Panc1 (cell line): ENCODE results near the gene MIPEP. TPM values are rescaled to one million over a fixed set of nuclear protein-coding genes. Genes with fewer than 3 reads are reported as not detected.

Experiments
- ATAC-seq: fragments of 200-7000 bp; cut with Tn5 transposase; 2 replicates; pipeline ENCODE4 v1.9.1; 2020; ENCODE audit warnings: mild to moderate bottlenecking, moderate library complexity
- BruUV-seq: library from RNA; stranded (reverse); fragments of 400-500 nt; replicated peaks from 2 replicates; lab custom pipeline; 2021; lab: Mats Ljungman, UMichigan
- CTCF ChIA-PET: fragments of 300-600 bp; sonication (Branson Sonifier 250); formaldehyde crosslinking; loops from one replicate; lab custom pipeline; 2022; ENCODE audit warnings: antibody characterized with exemption; lab: Charles Lee
- POLR2A ChIA-PET: fragments of 300-600 bp; sonication (Branson Sonifier 250); formaldehyde crosslinking; loops from one replicate; lab custom pipeline; 2022; ENCODE audit warnings: antibody characterized with exemption; lab: Charles Lee
- DNase-seq: peaks from one replicate; pipeline ENCODE4 v3.0.0-alpha.2; 2010; ENCODE audit warnings: low read depth, low spot score
- H3K27ac ChIP-seq: 2 replicates; pipeline ENCODE4 v1.5.1; 2011; ENCODE audit warnings: mild to moderate bottlenecking, low read length, inconsistent platforms
- H3K27me3 ChIP-seq: fragments of 200-500 bp; sonication (Bioruptor generic); 2 replicates; pipeline ENCODE4 v1.6.0; 2014; ENCODE audit warnings: low read length, inconsistent platforms; ENCODE audit not compliant: control insufficient read depth, insufficient read depth
- H3K36me3 ChIP-seq: fragments of 200-500 bp; sonication (Bioruptor generic); 2 replicates; pipeline ENCODE4 v1.5.1; 2014; ENCODE audit warnings: inconsistent platforms, mild to moderate bottlenecking, low read length, moderate library complexity; ENCODE audit not compliant: control insufficient read depth, insufficient read depth
- H3K4me1 ChIP-seq: 2 replicates; pipeline ENCODE4 v1.5.1; 2011; ENCODE audit warnings: inconsistent platforms, mild to moderate bottlenecking, low read length, moderate library complexity; ENCODE audit not compliant: control insufficient read depth, insufficient read depth
- H3K4me3 ChIP-seq, 2 experiments: 2 replicates each; pipeline ENCODE4 v1.5.1; 2011 to 2012; ENCODE audit warnings: low read depth in 2 of 2, low read length in 2 of 2, mild to moderate bottlenecking in 2 of 2, inconsistent platforms in 1 of 2, moderate library complexity in 1 of 2
- H3K9me3 ChIP-seq: fragments of 200-500 bp; sonication (Bioruptor generic); 2 replicates; pipeline ENCODE4 v1.5.1; 2014; ENCODE audit warnings: low read depth, mild to moderate bottlenecking, inconsistent platforms, low read length, moderate library complexity; ENCODE audit not compliant: control insufficient read depth, insufficient read depth
- CTCF ChIP-seq: fragments of 450-650 bp; IDR thresholded peaks from 2 replicates; pipeline ENCODE4 v1.5.1; 2017; ENCODE audit warnings: mild to moderate bottlenecking
- POLR2AphosphoS5 ChIP-seq: IDR thresholded peaks from 2 replicates; pipeline ENCODE4 v1.6.1; 2012; ENCODE audit warnings: mild to moderate bottlenecking, low read depth, low read length, moderate library complexity
- REST ChIP-seq, 2 experiments: IDR thresholded peaks; 2 replicates each; pipeline ENCODE4 v1.6.1; 2011 to 2012; ENCODE audit warnings: low read depth in 2 of 2, control low read depth in 1 of 2, low read length in 1 of 2, mild to moderate bottlenecking in 1 of 2, moderate library complexity in 1 of 2; ENCODE audit not compliant: insufficient read depth in 1 of 2
- SIN3A ChIP-seq: IDR thresholded peaks from 2 replicates; pipeline ENCODE4 v1.6.1; 2012; ENCODE audit warnings: low read depth, mild to moderate bottlenecking, low read length, moderate library complexity, borderline replicate concordance; ENCODE audit not compliant: insufficient read depth
- TCF7L2 ChIP-seq: IDR thresholded peaks from 2 replicates; pipeline ENCODE4 v1.6.1; 2011; ENCODE audit warnings: mild to moderate bottlenecking, low read depth, low read length, inconsistent platforms
- in situ Hi-C: cut with HindIII; loops from 2 replicates; pipeline ENCODE4 v1.10.0; 2016; ENCODE audit warnings: low sequenced_read_pairs, low pct_unique_long_range_greater_than_20kb
- intact Hi-C: fragments of 100-400 bp; cut with micrococcal nuclease; formaldehyde crosslinking; loops from one replicate; pipeline ENCODE4 v1.10.0; 2022; ENCODE audit not compliant: unreplicated experiment
- total RNA-seq: library from RNA; stranded (reverse); gene quantifications from one replicate; pipeline ENCODE4 v1.2.1, GENCODE V29; 2021; ENCODE audit not compliant: unreplicated experiment

The MIPEP gene
- total RNA-seq, 1 experiment from 2014 or later: 13.8 TPM

- in situ Hi-C loops: no loop called here
- Histone ChIP-seq H3K36me3 (no peaks in the 10 kb centered on the region), H3K9me3 (no peaks in the 10 kb centered on the region), H3K4me3 (no peak overlapping the region), H3K27ac (no peak overlapping the region), H3K4me1 (no peaks in the 10 kb centered on the region), H3K27me3 (no peaks in the 10 kb centered on the region)
- ATAC-seq (no peak), DNase-seq (no peak)
- POLR2A ChIA-PET: no interaction called here
- no TSS peak for BruUV-seq
- TF ChIP-seq SIN3A: no peak
- no peak for TF ChIP-seq POLR2AphosphoS5
- TF ChIP-seq CTCF: no peak
- TF ChIP-seq REST (IDR thresholded peaks at IDR 0.05; ENCODE audit: insufficient read depth in 1 of 2, low read depth in 2 of 2, low read length in 1 of 2): no peak
- TF ChIP-seq TCF7L2: no peak
- CTCF ChIA-PET: no interaction called here
- intact Hi-C loops: loop anchor here (5.0 kb wide), 1 partner anchor 403 kb away; no protein-coding TSS in a partner anchor
Observed at GRCh38 chr13:23870356-23871140, 18.7 kb downstream of the MIPEP start.

GRCh38 chr13:23868521-23868920, 20.7 kb downstream of the MIPEP start:
- TF ChIP-seq CTCF (no peak), POLR2AphosphoS5 (no peak), TCF7L2 (no peak), SIN3A (no peak), REST (IDR thresholded peaks at IDR 0.05; ENCODE audit: insufficient read depth in 1 of 2, low read depth in 2 of 2, low read length in 1 of 2) (no peak)
- ATAC-seq: no peak
- no peaks in the 10 kb centered on the region for H3K36me3 ChIP-seq
- ChIA-PET CTCF (interaction anchor here (0.7 kb wide), 1 partner anchor 195 kb away, joined by 4 read pairs; no protein-coding TSS in a partner anchor), POLR2A (no interaction called here)
- in situ Hi-C loops: no loop called here
- intact Hi-C loops: no loop called here
- no peak overlapping the region for H3K27ac ChIP-seq
- H3K4me3 ChIP-seq: no peak overlapping the region
- no peaks in the 10 kb centered on the region for H3K27me3 ChIP-seq
- BruUV-seq: no TSS peak
- no peak for DNase-seq
- H3K9me3 ChIP-seq: no peaks in the 10 kb centered on the region
- H3K4me1 ChIP-seq: no peaks in the 10 kb centered on the region
